HG02642 (cell line): ENCODE measurements around the gene VPS33B.

Experiments used
- ATAC-seq: cut with Tn5 transposase; IDR thresholded peaks from one replicate; pipeline ENCODE4 v1.9.1; 2021; ENCODE audit warnings: mild to moderate bottlenecking; ENCODE audit not compliant: unreplicated experiment, poor library complexity

The VPS33B gene

GRCh38 chr15:90986790-90987507, 35.4 kb downstream of the VPS33B start:
- peak; percentile 50 for ATAC-seq

- peak; percentile 29 for ATAC-seq
These were observed 40.3 kb downstream of the VPS33B start for GRCh38 chr15:90982135-90982534.

GRCh38 chr15:90981681-90982080, 40.7 kb downstream of the VPS33B start:
- ATAC-seq, result peak; percentile 65

GRCh38 chr15:90979582-90979981, 42.8 kb downstream of the VPS33B start:
- ATAC-seq, result no peak

- ATAC-seq, result no peak
These were observed 48.2 kb downstream of the VPS33B start for GRCh38 chr15:90974216-90974615.

GRCh38 chr15:90972133-90972532, 50.3 kb downstream of the VPS33B start:
- no peak for ATAC-seq

- no peak for ATAC-seq
These were observed 52.1 kb downstream of the VPS33B start for GRCh38 chr15:90970274-90970673.

GRCh38 chr15:90968434-90968833, 54.0 kb downstream of the VPS33B start:
- ATAC-seq, result no peak

- ATAC-seq, result no peak
These were observed 55.2 kb downstream of the VPS33B start for GRCh38 chr15:90967206-90967605.

- no peak for ATAC-seq
These were observed 56.1 kb downstream of the VPS33B start for GRCh38 chr15:90966262-90966661.

GRCh38 chr15:90962021-90962420, 60.4 kb downstream of the VPS33B start:
- ATAC-seq, result no peak

GRCh38 chr15:90960298-90961091, 61.9 kb downstream of the VPS33B start:
- no peak for ATAC-seq

GRCh38 chr15:90959894-90960293, 62.5 kb downstream of the VPS33B start:
- no peak for ATAC-seq

GRCh38 chr15:90959028-90959595, 63.3 kb downstream of the VPS33B start:
- no peak for ATAC-seq

GRCh38 chr15:90957791-90958190, 64.6 kb downstream of the VPS33B start:
- ATAC-seq, result no peak

GRCh38 chr15:90957031-90957790, 65.2 kb downstream of the VPS33B start:
- ATAC-seq, result no peak

GRCh38 chr15:90956274-90957030, 65.9 kb downstream of the VPS33B start:
- ATAC-seq, result peak; percentile 25

- ATAC-seq, result no peak
These were observed 66.6 kb downstream of the VPS33B start for GRCh38 chr15:90955624-90956273.
